Lung (tissue), 12 donors: ENCODE results near the gene KAT8. TPM values are rescaled to one million over a fixed set of nuclear protein-coding genes. Genes with fewer than 3 reads are reported as not detected.

Experiments used
- ATAC-seq: fragments of 200-7000 bp; cut with Tn5 transposase; one replicate; pipeline ENCODE4 v1.9.1; 2020; ENCODE audit warnings: moderate number of reproducible peaks; ENCODE audit not compliant: insufficient read depth, low FRiP score
- DNase-seq, 3 donors: peaks; one replicate each; pipeline ENCODE4 v3.0.0-alpha.2; 2013 to 2017
- H3K27ac ChIP-seq, 2 donors: one replicate each; pipeline ENCODE4 v1.5.1; 2013; ENCODE audit warnings: mild to moderate bottlenecking in 2 of 2, moderate library complexity in 2 of 2, control low read depth in 1 of 2, inconsistent platforms in 1 of 2, low read depth in 1 of 2, low read length in 1 of 2
- H3K27me3 ChIP-seq, 3 donors: one replicate each; pipeline ENCODE4 v1.5.1; 2013; ENCODE audit warnings: low read length in 2 of 3; ENCODE audit not compliant: control insufficient read depth in 3 of 3, insufficient read depth in 3 of 3
- H3K36me3 ChIP-seq, 4 donors: one replicate each; pipeline ENCODE4 v1.5.1; 2013; ENCODE audit warnings: low read length in 4 of 4, mild to moderate bottlenecking in 1 of 4, moderate library complexity in 1 of 4; ENCODE audit not compliant: control insufficient read depth in 4 of 4, insufficient read depth in 4 of 4
- H3K4me1 ChIP-seq, 5 donors: one replicate each; pipeline ENCODE4 v1.5.1; 2013; ENCODE audit warnings: low read length in 5 of 5, mild to moderate bottlenecking in 2 of 5, moderate library complexity in 1 of 5; ENCODE audit not compliant: control insufficient read depth in 5 of 5, insufficient read depth in 5 of 5
- H3K4me3 ChIP-seq: one replicate; pipeline ENCODE4 v1.5.1; 2013; ENCODE audit warnings: mild to moderate bottlenecking, control low read depth, moderate library complexity
- H3K9ac ChIP-seq, 2 donors: one replicate each; pipeline ENCODE4 v1.5.1; 2013; ENCODE audit warnings: low read length in 2 of 2, control low read depth in 1 of 2; ENCODE audit not compliant: insufficient read depth in 1 of 2
- H3K9me3 ChIP-seq, 4 donors: one replicate each; pipeline ENCODE4 v1.5.1; 2013; ENCODE audit warnings: low read length in 3 of 4, mild to moderate bottlenecking in 1 of 4, moderate library complexity in 1 of 4; ENCODE audit not compliant: control insufficient read depth in 4 of 4, insufficient read depth in 3 of 4
- CTCF ChIP-seq: IDR thresholded peaks from 2 replicates; pipeline ENCODE4 v1.5.1; 2012; ENCODE audit warnings: mild to moderate bottlenecking; ENCODE audit errors: control extremely low read depth, extremely low read depth
- WGBS, 2 donors: extraction: QIAGEN DNeasy Blood & Tissue Kit; methylation state at CpG; one replicate each; pipeline ENCODE4 v1.1.7; 2013; 5-methylcytosine and 5-hydroxymethylcytosine counted together
- polyA plus RNA-seq, 2 donors: library from polyadenylated mRNA; stranded (reverse); fragments of 200-250 nt; gene quantifications; one replicate each; pipeline ENCODE4 v1.2.1, GENCODE V29; 2013
- total RNA-seq, 2 donors: library from RNA; depleted of rRNA in 1 of 2; stranded (reverse); fragments of >200 nt in 1 of 2; gene quantifications; one replicate each; pipeline ENCODE4 v1.2.1, GENCODE V29; 2014 to 2021
- donor health status: control.
- donor health status: control.
- donor health status: Bipolar disorder and iron deficiency.
- donor health status: healthy.
- donor health status: DM: yes; HTN: yes; CAD: no.

The KAT8 gene
- total and polyA plus RNA-seq, 4 donors, result 53.0 to 73.2 (median 60.8) TPM

GRCh38 chr16:31105677-31106213, 11.7 kb upstream of the KAT8 start:
- ATAC-seq (peak; percentile 83), DNase-seq (peak; percentile 57 to 85 (median 64))
- Histone ChIP-seq H3K4me3 (no peak overlapping the region), H3K27ac (peak overlapping the region; percentile 51 to 68), H3K9me3 (no peaks in the 10 kb centered on the region), H3K27me3 (no peaks in the 10 kb centered on the region), H3K4me1 (peaks cover 0 to 15% (median 0%) of the 10 kb centered on the region in 5 donors), H3K9ac (no peak overlapping the region), H3K36me3 (peaks cover 0 to 10% (median 3%) of the 10 kb centered on the region in 4 donors)
- TF ChIP-seq CTCF, result peak; percentile 80
- WGBS, 2 donors, result 5 to 11% methylated on average over 33 of the region's 33 CpGs

- no peak for ATAC-seq
- H3K27ac ChIP-seq, result no peak overlapping the region
- TF ChIP-seq CTCF, result no peak
- WGBS, 2 donors, result 93 to 94% methylated on average over 28 of the region's 28 CpGs
- H3K9ac ChIP-seq, result no peak overlapping the region
- H3K9me3 ChIP-seq, result no peaks in the 10 kb centered on the region
- peaks cover 0 to 15% (median 0%) of the 10 kb centered on the region in 5 donors for H3K4me1 ChIP-seq
- H3K36me3 ChIP-seq, result peaks cover 0 to 18% (median 5%) of the 10 kb centered on the region in 4 donors
- no peaks in the 10 kb centered on the region for H3K27me3 ChIP-seq
- no peak overlapping the region for H3K4me3 ChIP-seq
- no peak for DNase-seq
Observed at GRCh38 chr16:31106509-31107464, 10.7 kb upstream of the KAT8 start.

- Histone ChIP-seq H3K27ac (no peak overlapping the region), H3K9me3 (no peaks in the 10 kb centered on the region), H3K27me3 (no peaks in the 10 kb centered on the region), H3K4me1 (peaks cover 0 to 15% (median 0%) of the 10 kb centered on the region in 5 donors), H3K9ac (no peak overlapping the region), H3K4me3 (no peak overlapping the region), H3K36me3 (peaks cover 0 to 24% (median 7%) of the 10 kb centered on the region in 4 donors)
- 95 to 97% methylated on average over 6 of the region's 6 CpGs for WGBS, 2 donors
- ATAC-seq, result no peak
- DNase-seq, result no peak
- TF ChIP-seq CTCF, result no peak
Observed at GRCh38 chr16:31107465-31107867, 10.0 kb upstream of the KAT8 start.
